Mononuclear cell (primary cell): ENCODE measurements around the gene PRELP. TPM values are rescaled to one million over a fixed set of nuclear protein-coding genes. Genes with fewer than 3 reads are reported as not detected.
"Not testable (repeated sequence)": the region's sequence is repeated elsewhere in the genome, so short reads cannot be mapped to it uniquely, and the experiment has no call there.

Source experiments
- H3K27me3 ChIP-seq: 2 replicates; pipeline ENCODE4 v1.6.0; 2011; ENCODE audit warnings: low read length, control low read depth; ENCODE audit not compliant: insufficient read depth
- H3K4me1 ChIP-seq: 2 replicates; pipeline ENCODE4 v1.5.1; 2011; ENCODE audit warnings: mild to moderate bottlenecking, low read length, control low read depth; ENCODE audit not compliant: insufficient read depth
- H3K4me3 ChIP-seq: 2 replicates; pipeline ENCODE4 v1.5.1; 2011; ENCODE audit warnings: mild to moderate bottlenecking, low read length, moderate library complexity
- H3K9me3 ChIP-seq: 2 replicates; pipeline ENCODE4 v1.5.1; 2011; ENCODE audit warnings: low read depth, mild to moderate bottlenecking, control low read depth, low read length
- total RNA-seq: library from RNA; depleted of rRNA; stranded (reverse); fragments of >200 nt; gene quantifications from one replicate; pipeline ENCODE4 v1.2.3, GENCODE V29; 2012

The PRELP gene
- total RNA-seq, 1 donor = not detected

- peaks cover 5% of the 10 kb centered on the region for H3K27me3 ChIP-seq
- no peaks in the 10 kb centered on the region for H3K9me3 ChIP-seq
- H3K4me1 ChIP-seq = no peaks in the 10 kb centered on the region
- no peak overlapping the region for H3K4me3 ChIP-seq
These were observed 12.0 kb upstream of the PRELP start for GRCh38 chr1:203463469-203464062.

GRCh38 chr1:203464226-203464625, 11.4 kb upstream of the PRELP start:
- Histone ChIP-seq H3K4me3 (no peak overlapping the region), H3K27me3 (peaks cover 3% of the 10 kb centered on the region), H3K9me3 (no peaks in the 10 kb centered on the region), H3K4me1 (no peaks in the 10 kb centered on the region)

DNA sequence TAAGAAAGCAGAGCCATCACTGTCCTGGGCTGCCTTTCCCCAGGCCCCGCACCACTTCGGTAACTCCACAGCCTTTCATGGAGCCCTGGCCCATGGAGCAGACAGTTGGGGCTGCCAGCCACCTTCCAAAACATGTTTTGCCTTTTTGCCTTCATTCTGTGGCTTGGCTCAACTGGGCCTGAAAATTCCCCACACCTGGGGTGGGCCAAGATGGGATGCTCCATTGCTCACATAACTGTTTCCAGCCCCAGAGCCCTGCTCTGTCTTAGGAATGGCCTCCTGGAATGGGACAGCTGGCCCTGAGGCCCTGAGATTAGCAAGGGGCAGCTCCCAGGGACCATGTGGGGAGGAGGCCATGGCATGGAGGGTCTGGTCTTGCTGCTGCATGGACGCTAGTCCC, 10.9 kb upstream of the PRELP start:
- Histone ChIP-seq H3K4me3 (no peak overlapping the region), H3K4me1 (no peaks in the 10 kb centered on the region), H3K27me3 (peaks cover 2% of the 10 kb centered on the region), H3K9me3 (no peaks in the 10 kb centered on the region)

DNA sequence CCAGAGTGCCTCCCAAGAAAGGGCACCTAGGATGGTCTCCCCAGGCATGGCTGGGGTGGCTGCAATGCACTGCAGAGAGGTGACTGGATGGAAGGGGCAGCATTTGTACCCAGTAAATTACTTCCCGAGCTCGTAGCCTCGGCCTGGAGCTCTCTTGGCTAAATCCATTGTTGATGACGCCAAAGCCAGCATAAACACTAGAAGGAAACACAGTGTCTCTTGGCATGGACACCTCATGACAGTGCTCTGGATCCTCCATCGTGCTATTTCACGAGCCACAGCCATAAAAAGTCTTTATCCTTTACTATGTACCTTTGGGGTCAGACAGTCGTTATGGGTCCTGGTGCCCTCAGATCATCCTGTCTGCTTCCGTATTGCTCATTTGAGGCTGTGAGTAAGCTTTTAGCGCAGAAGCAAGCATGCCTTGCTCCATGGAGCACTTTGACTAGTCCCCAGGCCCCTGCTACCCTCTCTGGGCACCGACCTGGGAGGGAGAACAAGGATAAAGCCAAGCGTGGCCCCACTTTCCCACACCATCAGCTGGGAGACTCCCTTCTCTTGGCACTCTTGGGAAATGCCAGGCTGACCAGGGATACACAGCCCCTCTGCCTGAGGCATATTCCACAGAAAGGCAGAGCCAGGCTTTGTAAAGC, 10.3 kb upstream of the PRELP start:
- Histone ChIP-seq H3K27me3 (no peaks in the 10 kb centered on the region), H3K4me3 (no peak overlapping the region), H3K9me3 (no peaks in the 10 kb centered on the region), H3K4me1 (no peaks in the 10 kb centered on the region)

GRCh38 chr1:203465948-203466347, 9.7 kb upstream of the PRELP start:
- Histone ChIP-seq H3K9me3 (no peaks in the 10 kb centered on the region), H3K27me3 (no peaks in the 10 kb centered on the region), H3K4me3 (no peak overlapping the region), H3K4me1 (no peaks in the 10 kb centered on the region)

- not testable (repeated sequence) for H3K27me3 ChIP-seq, H3K9me3 ChIP-seq, H3K4me1 ChIP-seq, H3K4me3 ChIP-seq
These were observed 8.6 kb upstream of the PRELP start for GRCh38 chr1:203466906-203467549.

DNA sequence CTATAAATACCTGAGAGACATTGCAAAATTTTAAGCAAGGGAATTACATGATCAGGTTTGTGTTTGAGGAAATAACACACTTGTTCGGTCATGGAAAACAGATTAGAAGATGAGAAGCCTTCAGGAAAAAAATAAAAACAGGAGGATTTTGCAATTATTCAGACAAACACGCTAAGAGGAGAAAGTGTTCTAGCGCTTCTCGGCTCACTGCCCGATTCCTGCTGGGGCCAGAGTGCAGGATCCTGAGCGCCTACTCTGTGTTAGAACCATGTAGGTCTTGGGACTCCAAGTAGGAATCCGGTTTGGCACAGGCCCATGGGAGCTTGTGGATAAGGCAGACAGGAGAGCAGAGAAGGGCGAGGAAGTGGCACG, 8.1 kb upstream of the PRELP start:
- Histone ChIP-seq H3K4me1 (no peaks in the 10 kb centered on the region), H3K4me3 (no peak overlapping the region), H3K9me3 (no peaks in the 10 kb centered on the region), H3K27me3 (no peaks in the 10 kb centered on the region)

GRCh38 chr1:203468326-203468725, 7.3 kb upstream of the PRELP start:
- H3K27me3 ChIP-seq = no peaks in the 10 kb centered on the region
- no peaks in the 10 kb centered on the region for H3K9me3 ChIP-seq
- no peak overlapping the region for H3K4me3 ChIP-seq

GRCh38 chr1:203470240-203470639, 5.4 kb upstream of the PRELP start:
- Histone ChIP-seq H3K4me3 (no peak overlapping the region), H3K27me3 (no peaks in the 10 kb centered on the region), H3K4me1 (no peaks in the 10 kb centered on the region), H3K9me3 (no peaks in the 10 kb centered on the region)

More at GRCh38 chr1:203468326-203468725, 7.3 kb upstream of the PRELP start:
- H3K4me1 ChIP-seq = no peaks in the 10 kb centered on the region

- Histone ChIP-seq H3K27me3 (no peaks in the 10 kb centered on the region), H3K4me1 (no peaks in the 10 kb centered on the region), H3K9me3 (no peaks in the 10 kb centered on the region), H3K4me3 (no peak overlapping the region)
These were observed 3.8 kb upstream of the PRELP start for GRCh38 chr1:203471841-203472240.

- Histone ChIP-seq H3K27me3 (no peaks in the 10 kb centered on the region), H3K4me3 (no peak overlapping the region), H3K9me3 (no peaks in the 10 kb centered on the region), H3K4me1 (no peaks in the 10 kb centered on the region)
These were observed 2.3 kb upstream of the PRELP start for GRCh38 chr1:203473281-203473680.

DNA sequence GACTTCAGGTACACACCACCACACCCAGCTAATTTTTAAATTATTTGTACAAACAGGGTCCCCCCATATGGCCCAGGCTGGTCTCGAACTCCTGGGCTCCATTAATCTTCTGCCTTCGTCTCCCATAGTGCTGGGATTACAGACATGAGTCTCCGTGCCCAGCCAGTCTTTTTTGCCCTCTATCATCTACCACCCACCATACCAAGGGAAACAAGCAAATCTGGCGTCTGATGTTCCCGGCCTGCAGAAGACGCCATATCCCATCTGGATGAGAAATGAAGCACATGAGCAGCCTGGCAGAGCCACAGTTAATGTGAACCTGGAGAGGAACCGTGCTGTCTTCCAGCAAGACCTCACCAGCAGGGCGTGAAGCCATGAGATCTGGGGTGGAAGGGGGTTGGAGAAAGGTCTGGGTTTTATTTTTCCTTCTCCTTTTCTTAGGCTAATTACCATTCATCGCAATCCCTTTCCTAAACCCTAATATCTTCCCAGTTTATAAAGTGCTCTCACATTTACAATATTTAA, 1.8 kb upstream of the PRELP start:
- no peaks in the 10 kb centered on the region for H3K9me3 ChIP-seq
- H3K27me3 ChIP-seq = no peaks in the 10 kb centered on the region
- no peak overlapping the region for H3K4me3 ChIP-seq
- H3K4me1 ChIP-seq = no peaks in the 10 kb centered on the region

- Histone ChIP-seq H3K9me3 (no peaks in the 10 kb centered on the region), H3K4me1 (peaks cover 16% of the 10 kb centered on the region), H3K27me3 (no peaks in the 10 kb centered on the region), H3K4me3 (no peak overlapping the region)
These were observed 709 bp downstream of the PRELP start for GRCh38 chr1:203476216-203476814.

DNA sequence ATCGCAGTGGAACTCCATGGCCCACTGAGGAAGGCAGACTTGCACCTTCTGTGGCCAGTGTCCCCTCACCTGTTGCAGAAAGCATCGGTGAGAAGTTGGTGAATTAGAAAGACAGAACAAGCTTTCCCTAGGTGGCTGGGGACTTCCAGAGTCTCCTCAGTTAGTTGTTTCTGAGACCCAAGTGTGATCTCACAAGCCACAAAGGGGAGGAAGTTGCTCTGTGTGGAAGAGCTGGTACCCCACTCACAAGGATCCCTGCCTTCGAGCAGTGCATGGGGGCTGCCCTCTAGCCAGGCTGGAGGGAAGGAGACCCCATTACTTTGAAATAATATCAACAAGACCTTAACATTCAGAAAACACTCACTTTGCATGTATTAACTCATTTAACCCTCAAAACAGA, 2.1 kb downstream of the PRELP start:
- H3K4me3 ChIP-seq = no peak overlapping the region

GRCh38 chr1:203478231-203478630, 2.6 kb downstream of the PRELP start:
- H3K4me1 ChIP-seq = peaks cover 24% of the 10 kb centered on the region
- no peaks in the 10 kb centered on the region for H3K9me3 ChIP-seq
- H3K27me3 ChIP-seq = no peaks in the 10 kb centered on the region
- H3K4me3 ChIP-seq = no peak overlapping the region

More for the DNA sequence above, 2.1 kb downstream of the PRELP start:
- no peaks in the 10 kb centered on the region for H3K9me3 ChIP-seq
- H3K27me3 ChIP-seq = no peaks in the 10 kb centered on the region
- peaks cover 24% of the 10 kb centered on the region for H3K4me1 ChIP-seq
